Upper lobe of right lung (tissue), 1 donor: ENCODE data around the gene IQCH. TPM values are rescaled to one million over a fixed set of nuclear protein-coding genes. Genes with fewer than 3 reads are reported as not detected.

Experiments
- ATAC-seq: fragments of 200-7000 bp; cut with Tn5 transposase; one replicate; pipeline ENCODE4 v1.9.1; 2020; ENCODE audit warnings: mild to moderate bottlenecking, moderate library complexity
- DNase-seq: peaks from one replicate; pipeline ENCODE4 v3.0.0-alpha.2; 2020
- H3K27ac ChIP-seq: fragments of 200-600 bp; one replicate; pipeline ENCODE4 v1.8.0; 2022
- H3K27me3 ChIP-seq: fragments of 200-600 bp; one replicate; pipeline ENCODE4 v1.8.0; 2022; ENCODE audit warnings: mild to moderate bottlenecking
- H3K36me3 ChIP-seq: fragments of 200-600 bp; one replicate; pipeline ENCODE4 v1.8.0; 2022
- H3K4me1 ChIP-seq: fragments of 200-600 bp; one replicate; pipeline ENCODE4 v1.8.0; 2022
- H3K4me3 ChIP-seq: fragments of 200-600 bp; one replicate; pipeline ENCODE4 v1.8.0; 2022; ENCODE audit warnings: mild to moderate bottlenecking
- H3K9me3 ChIP-seq: fragments of 200-600 bp; one replicate; pipeline ENCODE4 v1.8.0; 2022
- CTCF ChIP-seq: fragments of 200-600 bp; IDR thresholded peaks from one replicate; pipeline ENCODE4 v1.8.0; 2022; ENCODE audit warnings: antibody characterized with exemption
- intact Hi-C: fragments of 100-400 bp; cut with DNase I; formaldehyde crosslinking; loops from one replicate; pipeline ENCODE4 v1.11.0; 2022
- total RNA-seq: library from RNA; stranded (reverse); fragmentation: NEBNext Ultra II Directional; extraction: Animal tissue kit (Norgen Biotek cat#: 25700); gene quantifications from one replicate; pipeline ENCODE4 v1.2.1, GENCODE V29; 2021
- donor health status: DM: no; HTN: yes; CAD: no; lungs with severe emphysema.

IQCH gene
- total RNA-seq, 1 donor from 2014 or later: 0.93 TPM

- H3K9me3 ChIP-seq: no peaks in the 10 kb centered on the region
- no peak overlapping the region for H3K27ac ChIP-seq
- intact Hi-C loops: no loop called here
- no peak overlapping the region for H3K4me3 ChIP-seq
- no peaks in the 10 kb centered on the region for H3K4me1 ChIP-seq
- ATAC-seq (no peak), DNase-seq (no peak)
- no peaks in the 10 kb centered on the region for H3K36me3 ChIP-seq
- TF ChIP-seq CTCF: no peak
- H3K27me3 ChIP-seq: no peaks in the 10 kb centered on the region
These were observed 220.0 kb downstream of the IQCH start for GRCh38 chr15:67474405-67475110.

- Histone ChIP-seq H3K27ac (no peak overlapping the region), H3K27me3 (no peaks in the 10 kb centered on the region), H3K4me3 (no peak overlapping the region), H3K36me3 (no peaks in the 10 kb centered on the region), H3K4me1 (no peaks in the 10 kb centered on the region), H3K9me3 (no peaks in the 10 kb centered on the region)
- TF ChIP-seq CTCF: no peak
- no peak for DNase-seq
- no peak for ATAC-seq
- intact Hi-C loops: no loop called here
These were observed 225.4 kb downstream of the IQCH start for GRCh38 chr15:67479781-67480505.

- DNase-seq: no peak
- no peaks in the 10 kb centered on the region for H3K9me3 ChIP-seq
- H3K4me1 ChIP-seq: no peaks in the 10 kb centered on the region
- intact Hi-C loops: no loop called here
- H3K27ac ChIP-seq: no peak overlapping the region
- H3K4me3 ChIP-seq: no peak overlapping the region
- ATAC-seq: no peak
- no peaks in the 10 kb centered on the region for H3K27me3 ChIP-seq
- TF ChIP-seq CTCF: no peak
- H3K36me3 ChIP-seq: no peaks in the 10 kb centered on the region
These were observed 226.2 kb downstream of the IQCH start for GRCh38 chr15:67480741-67481140.

- no peak for TF ChIP-seq CTCF
- intact Hi-C loops: no loop called here
- Histone ChIP-seq H3K27ac (no peak overlapping the region), H3K36me3 (no peaks in the 10 kb centered on the region), H3K4me3 (no peak overlapping the region), H3K4me1 (no peaks in the 10 kb centered on the region), H3K9me3 (no peaks in the 10 kb centered on the region), H3K27me3 (no peaks in the 10 kb centered on the region)
- no peak for ATAC-seq
- no peak for DNase-seq
These were observed 227.1 kb downstream of the IQCH start for GRCh38 chr15:67481680-67482079.

- Histone ChIP-seq H3K27ac (no peak overlapping the region), H3K27me3 (no peaks in the 10 kb centered on the region), H3K36me3 (no peaks in the 10 kb centered on the region), H3K4me3 (no peak overlapping the region), H3K4me1 (no peaks in the 10 kb centered on the region), H3K9me3 (no peaks in the 10 kb centered on the region)
- DNase-seq: no peak
- no peak for ATAC-seq
- intact Hi-C loops: no loop called here
- TF ChIP-seq CTCF: no peak
These were observed 241.0 kb downstream of the IQCH start for GRCh38 chr15:67495585-67495984.
